Endodermal cell (in vitro differentiated cells): Measurements from ENCODE around the gene SELL. TPM values are rescaled to one million over a fixed set of nuclear protein-coding genes. Genes with fewer than 3 reads are reported as not detected.

ENCODE experiments used
- DNase-seq: peaks from one replicate; pipeline ENCODE4 v3.0.0-alpha.2; 2017
- H3K27ac ChIP-seq: 2 replicates; pipeline ENCODE4 v1.5.1; 2013; ENCODE audit warnings: mild to moderate bottlenecking, low read depth, low read length, moderate library complexity
- H3K27me3 ChIP-seq: 2 replicates; pipeline ENCODE4 v1.6.1; 2013; ENCODE audit warnings: mild to moderate bottlenecking, low read length, moderate library complexity; ENCODE audit not compliant: insufficient read depth, control insufficient read depth, poor library complexity, severe bottlenecking
- H3K36me3 ChIP-seq: 2 replicates; pipeline ENCODE4 v1.7.0; 2013; ENCODE audit warnings: mild to moderate bottlenecking, low read length, moderate library complexity; ENCODE audit not compliant: control insufficient read depth, insufficient read depth
- H3K4me1 ChIP-seq: one replicate; pipeline ENCODE4 v1.7.0; 2013; ENCODE audit warnings: low read length; ENCODE audit not compliant: control insufficient read depth, insufficient read depth
- H3K4me3 ChIP-seq: 2 replicates; pipeline ENCODE4 v1.5.1; 2013; ENCODE audit warnings: mild to moderate bottlenecking, low read length, moderate library complexity
- H3K9ac ChIP-seq: 2 replicates; pipeline ENCODE4 v1.6.1; 2013; ENCODE audit warnings: mild to moderate bottlenecking, low read length, moderate library complexity; ENCODE audit not compliant: poor library complexity, severe bottlenecking; ENCODE audit errors: extremely low read depth
- H3K9me3 ChIP-seq: 2 replicates; pipeline ENCODE4 v1.6.1; 2013; ENCODE audit warnings: mild to moderate bottlenecking, low read length, moderate library complexity; ENCODE audit not compliant: control insufficient read depth
- H3K27ac Mint-ChIP-seq: 2 replicates; pipeline ENCODE4 v1.8.0; 2020; ENCODE audit warnings: mixed read lengths
- H3K27me3 Mint-ChIP-seq: 2 replicates; pipeline ENCODE4 v1.8.0; 2021; ENCODE audit warnings: mild to moderate bottlenecking, mixed read lengths; ENCODE audit not compliant: insufficient read depth
- H3K36me3 Mint-ChIP-seq: 2 replicates; pipeline ENCODE4 v1.8.0; 2020; ENCODE audit warnings: low read depth, mixed read lengths
- H3K4me1 Mint-ChIP-seq: 2 replicates; pipeline ENCODE4 v1.8.0; 2020; ENCODE audit warnings: mixed read lengths
- H3K4me3 Mint-ChIP-seq: 2 replicates; pipeline ENCODE4 v1.8.0; 2020; ENCODE audit warnings: mild to moderate bottlenecking, moderate library complexity, mixed read lengths
- H3K9me3 Mint-ChIP-seq: 2 replicates; pipeline ENCODE4 v1.8.0; 2020; ENCODE audit warnings: mild to moderate bottlenecking, mixed read lengths
- WGBS, 2 experiments: methylation state at CpG; one replicate each; pipeline versions ENCODE4 v1.1.5 to v1.1.7; 2013; ENCODE audit warnings: missing lambda C conversion rate in 2 of 2, mixed read lengths in 1 of 2; ENCODE audit not compliant: insufficient coverage in 1 of 2, insufficient read length in 1 of 2; 5-methylcytosine and 5-hydroxymethylcytosine counted together
- total RNA-seq, 2 donors: library from RNA; stranded (reverse); fragmentation: NEBNext Ultra II Directional in 1 of 2; extraction: Animal tissue kit (Norgen Biotek cat#: 25700) in 1 of 2; gene quantifications; 2 replicates in 1 of 2; 3 replicates in 1 of 2; pipeline ENCODE4 v1.2.1, GENCODE V29; 2021
- TF ChIP-seq, protein P1 (sequence below): fragments of 200-600 bp; sonication (generic); conservative IDR thresholded peaks from 2 replicates; pipeline ENCODE4 v1.5.0; 2021; ENCODE audit warnings: antibody characterized with exemption, mild to moderate bottlenecking

The SELL gene
- total RNA-seq, 2 donors from 2014 or later = 0.95 TPM; not detected in 1

DNA sequence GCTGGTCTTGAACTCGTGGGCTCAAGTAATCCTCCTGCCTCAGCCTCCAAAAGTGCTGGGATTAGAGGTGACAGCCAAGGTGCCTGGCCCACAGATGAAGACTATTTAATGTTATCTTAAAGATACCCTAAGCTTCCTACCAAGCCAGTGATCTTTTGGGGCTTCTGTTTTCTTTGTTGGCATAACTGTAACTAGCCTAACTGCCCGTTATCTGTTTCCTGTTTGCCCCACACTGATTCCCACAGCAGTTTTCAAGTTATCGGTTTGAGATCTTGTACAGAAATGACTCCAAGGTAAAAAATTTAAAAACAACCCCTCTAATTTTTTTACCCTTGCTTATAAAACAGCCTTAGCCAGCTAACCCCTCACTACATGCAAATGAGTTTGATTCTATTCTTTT is 12.4 kb downstream of the SELL start:
- Mint-ChIP-seq H3K27me3 (peaks cover 11% of the 10 kb centered on the region), H3K9me3 (no peaks in the 10 kb centered on the region), H3K4me3 (no peak overlapping the region), H3K27ac (no peak overlapping the region), H3K36me3 (no peaks in the 10 kb centered on the region), H3K4me1 (no peaks in the 10 kb centered on the region)
- WGBS, 2 experiments = 89 to 92% methylated on average over 2 to 3 of the region's 3 CpGs
- no peaks in the 10 kb centered on the region for H3K4me1 ChIP-seq
- H3K36me3 ChIP-seq = no peaks in the 10 kb centered on the region
- H3K27ac ChIP-seq = no peak overlapping the region
- no peaks in the 10 kb centered on the region for H3K9me3 ChIP-seq
- H3K4me3 ChIP-seq = no peak overlapping the region
- TF ChIP-seq, protein P1, sequence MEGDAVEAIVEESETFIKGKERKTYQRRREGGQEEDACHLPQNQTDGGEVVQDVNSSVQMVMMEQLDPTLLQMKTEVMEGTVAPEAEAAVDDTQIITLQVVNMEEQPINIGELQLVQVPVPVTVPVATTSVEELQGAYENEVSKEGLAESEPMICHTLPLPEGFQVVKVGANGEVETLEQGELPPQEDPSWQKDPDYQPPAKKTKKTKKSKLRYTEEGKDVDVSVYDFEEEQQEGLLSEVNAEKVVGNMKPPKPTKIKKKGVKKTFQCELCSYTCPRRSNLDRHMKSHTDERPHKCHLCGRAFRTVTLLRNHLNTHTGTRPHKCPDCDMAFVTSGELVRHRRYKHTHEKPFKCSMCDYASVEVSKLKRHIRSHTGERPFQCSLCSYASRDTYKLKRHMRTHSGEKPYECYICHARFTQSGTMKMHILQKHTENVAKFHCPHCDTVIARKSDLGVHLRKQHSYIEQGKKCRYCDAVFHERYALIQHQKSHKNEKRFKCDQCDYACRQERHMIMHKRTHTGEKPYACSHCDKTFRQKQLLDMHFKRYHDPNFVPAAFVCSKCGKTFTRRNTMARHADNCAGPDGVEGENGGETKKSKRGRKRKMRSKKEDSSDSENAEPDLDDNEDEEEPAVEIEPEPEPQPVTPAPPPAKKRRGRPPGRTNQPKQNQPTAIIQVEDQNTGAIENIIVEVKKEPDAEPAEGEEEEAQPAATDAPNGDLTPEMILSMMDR = no peak
- H3K27me3 ChIP-seq = peaks cover 4% of the 10 kb centered on the region
- DNase-seq = no peak
- H3K9ac ChIP-seq = no peak overlapping the region

DNA sequence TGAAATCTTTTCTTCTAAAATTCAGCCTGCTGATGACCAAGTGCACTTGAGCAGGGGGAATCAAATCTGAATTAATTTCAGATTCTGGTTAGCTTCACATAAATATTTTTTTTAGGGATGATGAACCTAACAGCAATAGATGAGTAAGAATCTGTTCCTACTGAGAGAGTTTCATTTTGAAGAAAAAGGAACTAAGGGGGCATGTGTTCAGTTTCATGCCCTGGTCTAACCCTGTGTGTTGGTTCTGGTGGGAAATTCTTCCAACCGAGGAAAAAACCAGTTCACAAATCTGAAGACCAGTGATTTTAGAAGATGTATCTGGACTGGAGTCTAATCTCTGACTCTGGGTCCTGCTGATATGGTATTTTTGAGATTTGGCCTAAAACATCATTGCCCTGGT is 13.7 kb downstream of the SELL start:
- no peak for DNase-seq
- no peaks in the 10 kb centered on the region for H3K9me3 ChIP-seq
- no peak overlapping the region for H3K4me3 ChIP-seq
- WGBS, 2 experiments = 100% methylated on average over 1 of the region's 1 CpG; no CpG with 5 or more reads in 1 of the 2 experiments
- no peak overlapping the region for H3K9ac ChIP-seq
- Mint-ChIP-seq H3K27ac (no peak overlapping the region), H3K27me3 (peaks cover 20% of the 10 kb centered on the region), H3K36me3 (no peaks in the 10 kb centered on the region), H3K4me1 (no peaks in the 10 kb centered on the region), H3K4me3 (no peak overlapping the region), H3K9me3 (no peaks in the 10 kb centered on the region)
- H3K4me1 ChIP-seq = no peaks in the 10 kb centered on the region
- H3K36me3 ChIP-seq = no peaks in the 10 kb centered on the region
- TF ChIP-seq, protein P1 = no peak
- no peak overlapping the region for H3K27ac ChIP-seq
- H3K27me3 ChIP-seq = no peaks in the 10 kb centered on the region

DNA sequence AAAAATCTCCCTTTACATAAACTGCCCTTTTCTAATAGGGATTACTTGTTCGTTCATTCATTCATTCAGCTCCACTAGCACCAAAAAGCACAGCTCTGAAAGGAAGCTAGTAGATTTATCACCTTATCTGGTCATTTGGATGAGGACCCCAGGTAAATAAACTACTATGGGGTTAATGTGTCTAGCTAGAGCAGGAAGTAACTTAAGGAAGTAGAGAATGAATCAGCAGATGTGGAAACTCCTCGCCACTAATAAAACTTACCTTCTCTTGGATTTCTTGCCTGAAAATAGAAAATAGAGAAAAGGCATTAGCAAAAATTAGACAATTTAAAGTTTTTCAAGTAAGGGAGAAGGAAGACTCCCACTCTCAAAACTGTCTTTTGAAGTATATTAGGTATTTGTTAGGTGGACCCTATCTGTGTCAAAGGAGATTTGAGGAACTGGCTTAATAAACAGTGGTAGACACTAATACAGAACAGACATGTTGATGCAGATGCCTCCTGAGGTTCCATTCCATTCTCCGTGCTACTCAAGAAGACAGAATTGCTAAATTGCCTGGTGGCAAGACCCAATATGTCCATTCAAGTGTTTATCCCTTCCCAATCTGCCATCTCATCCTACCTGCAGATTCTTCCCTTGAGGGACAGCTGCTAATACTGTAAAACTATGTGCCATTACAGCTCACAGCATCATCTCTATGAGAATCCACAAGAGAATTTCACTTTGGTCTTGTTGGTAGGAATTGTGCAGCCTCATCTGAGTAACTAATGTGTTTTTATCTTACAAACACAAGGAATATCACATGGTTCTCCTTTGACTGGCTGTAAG is 14.9 kb downstream of the SELL start:
- Histone ChIP-seq H3K9ac (no peak overlapping the region), H3K4me1 (no peaks in the 10 kb centered on the region), H3K36me3 (no peaks in the 10 kb centered on the region), H3K9me3 (no peaks in the 10 kb centered on the region), H3K27me3 (no peaks in the 10 kb centered on the region), H3K4me3 (no peak overlapping the region), H3K27ac (no peak overlapping the region)
- H3K4me1 Mint-ChIP-seq = no peaks in the 10 kb centered on the region
- no peak for DNase-seq
- H3K36me3 Mint-ChIP-seq = no peaks in the 10 kb centered on the region
- H3K4me3 Mint-ChIP-seq = no peak overlapping the region
- WGBS, 2 experiments = 92 to 100% methylated on average over 2 to 3 of the region's 3 CpGs
- H3K27ac Mint-ChIP-seq = no peak overlapping the region
- peaks cover 26% of the 10 kb centered on the region for H3K27me3 Mint-ChIP-seq
- TF ChIP-seq, protein P1 = no peak
- no peaks in the 10 kb centered on the region for H3K9me3 Mint-ChIP-seq
